OCI-LY7 (cell line): Measurements from ENCODE around the gene CCDC66. TPM values are rescaled to one million over a fixed set of nuclear protein-coding genes. Genes with fewer than 3 reads are reported as not detected.

Experiments
- BruUV-seq: library from RNA; stranded (reverse); fragments of 400-500 nt; replicated peaks from 2 replicates; lab custom pipeline; 2021; lab: Mats Ljungman, UMichigan
- CTCF ChIA-PET: fragments of 300-600 bp; sonication (Branson Sonifier 250); formaldehyde crosslinking; loops from one replicate; lab custom pipeline; 2022; ENCODE audit warnings: antibody characterized with exemption; ENCODE audit not compliant: unreplicated experiment; lab: Charles Lee
- POLR2A ChIA-PET: fragments of 300-600 bp; sonication (Branson Sonifier 250); formaldehyde crosslinking; loops from one replicate; lab custom pipeline; 2022; ENCODE audit warnings: antibody characterized with exemption; lab: Charles Lee
- DNase-seq: peaks from one replicate; pipeline ENCODE4 v3.0.0-alpha.2; 2015; ENCODE audit warnings: low spot score
- H2AFZ ChIP-seq: fragments of 200-600 bp; sonication (generic), shearing (Covaris generic); 2 replicates; pipeline ENCODE4 v1.6.1; 2014; ENCODE audit warnings: mild to moderate bottlenecking, antibody characterized with exemption, low read length, moderate library complexity
- H3K27ac ChIP-seq: fragments of 200-600 bp; sonication (generic); 2 replicates; pipeline ENCODE4 v1.5.1; 2014; ENCODE audit warnings: mixed run types, low read depth, mild to moderate bottlenecking, moderate library complexity, low read length, inconsistent platforms; ENCODE audit not compliant: poor library complexity, severe bottlenecking
- H3K36me3 ChIP-seq: fragments of 200-600 bp; sonication (generic); 2 replicates; pipeline ENCODE4 v1.6.1; 2014; ENCODE audit warnings: mild to moderate bottlenecking, antibody characterized with exemption, low read length, moderate library complexity, mixed read lengths; ENCODE audit not compliant: insufficient read depth
- H3K4me1 ChIP-seq: fragments of 200-600 bp; sonication (generic); 2 replicates; pipeline ENCODE4 v1.5.1; 2014; ENCODE audit warnings: mild to moderate bottlenecking, low read length; ENCODE audit not compliant: insufficient read depth, poor library complexity, severe bottlenecking
- H3K4me2 ChIP-seq: fragments of 200-600 bp; sonication (generic); 2 replicates; pipeline ENCODE4 v1.6.1; 2014; ENCODE audit warnings: mild to moderate bottlenecking, low read length
- H3K4me3 ChIP-seq: fragments of 200-600 bp; sonication (generic); 2 replicates; pipeline ENCODE4 v1.5.1; 2014; ENCODE audit warnings: mild to moderate bottlenecking, low read depth, low read length; ENCODE audit not compliant: poor library complexity, severe bottlenecking
- H3K79me2 ChIP-seq: fragments of 200-600 bp; sonication (generic); 2 replicates; pipeline ENCODE4 v1.6.1; 2016; ENCODE audit warnings: low read depth, mild to moderate bottlenecking, low read length, moderate library complexity, mixed read lengths; ENCODE audit not compliant: insufficient read depth
- H3K9me2 ChIP-seq: fragments of 200-600 bp; sonication (generic); 2 replicates; pipeline ENCODE4 v1.6.1; 2016; ENCODE audit warnings: mild to moderate bottlenecking, low read length, mixed read lengths; ENCODE audit not compliant: insufficient read depth
- H3K9me3 ChIP-seq: fragments of 200-600 bp; sonication (generic); 2 replicates; pipeline ENCODE4 v1.6.1; 2014; ENCODE audit warnings: mild to moderate bottlenecking, mixed run types, low read length, mixed read lengths
- H4K20me1 ChIP-seq: fragments of 200-600 bp; sonication (generic); 2 replicates; pipeline ENCODE4 v1.6.1; 2014; ENCODE audit warnings: mild to moderate bottlenecking, antibody characterized with exemption, low read length, moderate library complexity, mixed read lengths; ENCODE audit not compliant: insufficient read depth
- EZH2phosphoT487 ChIP-seq: fragments of 200-600 bp; sonication (generic); IDR thresholded peaks from 2 replicates; pipeline ENCODE4 v1.6.1; 2018; ENCODE audit warnings: low read depth, borderline replicate concordance, mild to moderate bottlenecking, mixed run types, antibody characterized with exemption, low read length, moderate library complexity, mixed read lengths
- intact Hi-C: fragments of 100-400 bp; cut with micrococcal nuclease; formaldehyde crosslinking; loops from one replicate; pipeline ENCODE4 v1.10.0; 2022; ENCODE audit not compliant: unreplicated experiment
- total RNA-seq, 2 experiments: library from RNA; depleted of rRNA in 1 of 2; stranded (reverse); fragments of >200 nt in 1 of 2; shearing (Covaris generic) in 1 of 2; gene quantifications; 2 replicates each; pipeline ENCODE4 v1.2.3, GENCODE V29; 2014 to 2022
- TF ChIP-seq, protein P1 (sequence below): fragments of 200-600 bp; sonication (generic); conservative IDR thresholded peaks from 2 replicates; pipeline ENCODE4 v1.5.1; 2014; ENCODE audit warnings: mild to moderate bottlenecking, antibody characterized with exemption, low read length, moderate library complexity, mixed read lengths

Gene CCDC66
- total RNA-seq, 2 experiments from 2014 or later = 39.6 to 59.2 TPM

DNA sequence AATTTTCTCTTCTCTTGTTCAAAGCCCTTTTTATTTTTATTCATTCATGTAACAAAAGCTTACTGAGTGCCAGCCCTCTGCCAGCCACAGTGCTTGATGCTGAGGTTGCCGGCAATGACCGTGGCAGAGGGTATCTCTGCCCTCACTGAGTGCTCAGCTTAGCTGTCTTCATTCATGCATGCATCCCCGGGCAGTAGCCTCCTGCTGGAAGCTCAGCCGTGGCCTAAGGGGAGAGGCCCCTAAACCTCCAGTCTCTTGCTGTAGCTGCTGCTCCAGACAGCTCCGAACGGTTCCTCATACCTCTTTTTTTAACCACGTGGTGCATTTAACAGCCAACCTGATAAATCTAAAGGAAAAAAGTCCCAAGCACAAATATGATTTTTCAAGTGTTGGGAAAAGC is 34.6 kb upstream of the CCDC66 start:
- no peaks in the 10 kb centered on the region for H3K9me3 ChIP-seq
- no peak overlapping the region for H2AFZ ChIP-seq
- BruUV-seq = no TSS peak
- intact Hi-C loops = no loop called here
- ChIA-PET POLR2A (no interaction called here), CTCF (no interaction called here)
- TF ChIP-seq, protein P1, sequence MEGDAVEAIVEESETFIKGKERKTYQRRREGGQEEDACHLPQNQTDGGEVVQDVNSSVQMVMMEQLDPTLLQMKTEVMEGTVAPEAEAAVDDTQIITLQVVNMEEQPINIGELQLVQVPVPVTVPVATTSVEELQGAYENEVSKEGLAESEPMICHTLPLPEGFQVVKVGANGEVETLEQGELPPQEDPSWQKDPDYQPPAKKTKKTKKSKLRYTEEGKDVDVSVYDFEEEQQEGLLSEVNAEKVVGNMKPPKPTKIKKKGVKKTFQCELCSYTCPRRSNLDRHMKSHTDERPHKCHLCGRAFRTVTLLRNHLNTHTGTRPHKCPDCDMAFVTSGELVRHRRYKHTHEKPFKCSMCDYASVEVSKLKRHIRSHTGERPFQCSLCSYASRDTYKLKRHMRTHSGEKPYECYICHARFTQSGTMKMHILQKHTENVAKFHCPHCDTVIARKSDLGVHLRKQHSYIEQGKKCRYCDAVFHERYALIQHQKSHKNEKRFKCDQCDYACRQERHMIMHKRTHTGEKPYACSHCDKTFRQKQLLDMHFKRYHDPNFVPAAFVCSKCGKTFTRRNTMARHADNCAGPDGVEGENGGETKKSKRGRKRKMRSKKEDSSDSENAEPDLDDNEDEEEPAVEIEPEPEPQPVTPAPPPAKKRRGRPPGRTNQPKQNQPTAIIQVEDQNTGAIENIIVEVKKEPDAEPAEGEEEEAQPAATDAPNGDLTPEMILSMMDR = no peak
- TF ChIP-seq EZH2phosphoT487 = no peak
- H3K4me2 ChIP-seq = no peak overlapping the region
- H3K36me3 ChIP-seq = no peaks in the 10 kb centered on the region
- H3K9me2 ChIP-seq = no peaks in the 10 kb centered on the region
- H3K79me2 ChIP-seq = no peaks in the 10 kb centered on the region
- no peak overlapping the region for H3K27ac ChIP-seq
- H3K4me3 ChIP-seq = no peak overlapping the region
- H4K20me1 ChIP-seq = no peaks in the 10 kb centered on the region
- DNase-seq = no peak
- H3K4me1 ChIP-seq = no peaks in the 10 kb centered on the region

- ChIA-PET CTCF (no interaction called here), POLR2A (no interaction called here)
Measured at GRCh38 chr3:56525291-56525690, 31.7 kb upstream of the CCDC66 start.

GRCh38 chr3:56536735-56537134 is 20.2 kb upstream of the CCDC66 start:
- intact Hi-C loops = no loop called here
- Histone ChIP-seq H4K20me1 (no peaks in the 10 kb centered on the region), H2AFZ (no peak overlapping the region), H3K9me2 (no peaks in the 10 kb centered on the region), H3K79me2 (no peaks in the 10 kb centered on the region), H3K4me1 (no peaks in the 10 kb centered on the region), H3K36me3 (no peaks in the 10 kb centered on the region), H3K27ac (no peak overlapping the region), H3K4me3 (no peak overlapping the region), H3K4me2 (no peak overlapping the region), H3K9me3 (no peaks in the 10 kb centered on the region)
- POLR2A ChIA-PET = no interaction called here
- BruUV-seq = no TSS peak
- no peak for DNase-seq
- CTCF ChIA-PET = no interaction called here
- TF ChIP-seq EZH2phosphoT487 = no peak
- TF ChIP-seq, protein P1 = no peak

More at GRCh38 chr3:56525291-56525690, 31.7 kb upstream of the CCDC66 start:
- no peaks in the 10 kb centered on the region for H3K79me2 ChIP-seq
- no peak overlapping the region for H3K4me2 ChIP-seq
- DNase-seq = no peak
- BruUV-seq = no TSS peak
- H4K20me1 ChIP-seq = no peaks in the 10 kb centered on the region
- no peaks in the 10 kb centered on the region for H3K9me2 ChIP-seq
- H3K9me3 ChIP-seq = no peaks in the 10 kb centered on the region
- no peak overlapping the region for H2AFZ ChIP-seq
- H3K36me3 ChIP-seq = no peaks in the 10 kb centered on the region
- TF ChIP-seq, protein P1 = no peak
- TF ChIP-seq EZH2phosphoT487 = no peak
- no peaks in the 10 kb centered on the region for H3K4me1 ChIP-seq
- intact Hi-C loops = no loop called here
- H3K27ac ChIP-seq = no peak overlapping the region
- no peak overlapping the region for H3K4me3 ChIP-seq
